ENCODE measurements around the gene FZD7. TPM values are rescaled to one million over a fixed set of nuclear protein-coding genes. Genes with fewer than 3 reads are reported as not detected.

The FZD7 gene
- total RNA-seq, 1 experiment from 2014 or later: 41.4 TPM

GRCh38 chr2:201990069-201990468 is 43.6 kb upstream of the FZD7 start:
- ChIA-PET CTCF (no interaction called here), POLR2A (no interaction called here)
- H3K9me3 Mint-ChIP-seq (ENCODE audit: unreplicated experiment): peaks cover 6% of the 10 kb centered on the region
- Histone ChIP-seq H3K4me3 (ENCODE audit: low read depth, low read length) (no peak overlapping the region), H3K4me1 (no peaks in the 10 kb centered on the region), H3K27me3 (replicated peaks; ENCODE audit: control insufficient read depth, insufficient read depth, low read length) (no peaks in the 10 kb centered on the region), H3K9me3 (no peaks in the 10 kb centered on the region), H3K36me3 (ENCODE audit: control insufficient read depth, insufficient read depth, low read length) (no peaks in the 10 kb centered on the region)
- no peak overlapping the region for H3K4me3 Mint-ChIP-seq (ENCODE audit: unreplicated experiment)
- no peak for TF ChIP-seq CTCF (IDR thresholded peaks at IDR 0.05; ENCODE audit: insufficient read depth in 1 of 2, low read depth in 1 of 2, low read length in 1 of 2, severe bottlenecking in 1 of 2, unreplicated experiment in 1 of 2)
- no peak overlapping the region for H3K27ac Mint-ChIP-seq (ENCODE audit: unreplicated experiment)
- no peak for DNase-seq
- BruUV-seq (replicated peaks): no TSS peak
- intact Hi-C loops (cut with micrococcal nuclease; ENCODE audit: unreplicated experiment): no loop called here
- H3K36me3 Mint-ChIP-seq (ENCODE audit: insufficient read depth, unreplicated experiment): peaks cover 5% of the 10 kb centered on the region
- no peaks in the 10 kb centered on the region for H3K27me3 Mint-ChIP-seq (ENCODE audit: insufficient read depth, unreplicated experiment)
- peaks cover 35% of the 10 kb centered on the region for H3K4me1 Mint-ChIP-seq (ENCODE audit: low read depth, unreplicated experiment)

GRCh38 chr2:201992960-201993359 is 40.7 kb upstream of the FZD7 start:
- Histone ChIP-seq H3K4me1 (peaks cover 26% of the 10 kb centered on the region), H3K36me3 (ENCODE audit: control insufficient read depth, insufficient read depth, low read length) (no peaks in the 10 kb centered on the region), H3K9me3 (no peaks in the 10 kb centered on the region), H3K4me3 (ENCODE audit: low read depth, low read length) (no peak overlapping the region), H3K27me3 (replicated peaks; ENCODE audit: control insufficient read depth, insufficient read depth, low read length) (no peaks in the 10 kb centered on the region)
- intact Hi-C loops (cut with micrococcal nuclease; ENCODE audit: unreplicated experiment): no loop called here
- CTCF ChIA-PET: no interaction called here
- Mint-ChIP-seq H3K36me3 (ENCODE audit: insufficient read depth, unreplicated experiment) (peaks cover 5% of the 10 kb centered on the region), H3K27ac (ENCODE audit: unreplicated experiment) (peak overlapping the region; percentile 32), H3K4me3 (ENCODE audit: unreplicated experiment) (no peak overlapping the region), H3K27me3 (ENCODE audit: insufficient read depth, unreplicated experiment) (no peaks in the 10 kb centered on the region), H3K9me3 (ENCODE audit: unreplicated experiment) (peaks cover 6% of the 10 kb centered on the region), H3K4me1 (ENCODE audit: low read depth, unreplicated experiment) (peaks cover 44% of the 10 kb centered on the region)
- DNase-seq: peak in 1 of 2 experiments; percentile 17
- no peak for TF ChIP-seq CTCF (IDR thresholded peaks at IDR 0.05; ENCODE audit: insufficient read depth in 1 of 2, low read depth in 1 of 2, low read length in 1 of 2, severe bottlenecking in 1 of 2, unreplicated experiment in 1 of 2)
- POLR2A ChIA-PET: no interaction called here
- no TSS peak for BruUV-seq (replicated peaks)

- no peak overlapping the region for H3K4me3 ChIP-seq (ENCODE audit: low read depth, low read length)
- Mint-ChIP-seq H3K4me3 (ENCODE audit: unreplicated experiment) (no peak overlapping the region), H3K4me1 (ENCODE audit: low read depth, unreplicated experiment) (peaks cover 43% of the 10 kb centered on the region), H3K27ac (ENCODE audit: unreplicated experiment) (no peak overlapping the region), H3K36me3 (ENCODE audit: insufficient read depth, unreplicated experiment) (no peaks in the 10 kb centered on the region), H3K27me3 (ENCODE audit: insufficient read depth, unreplicated experiment) (no peaks in the 10 kb centered on the region), H3K9me3 (ENCODE audit: unreplicated experiment) (peaks cover 6% of the 10 kb centered on the region)
- H3K36me3 ChIP-seq (ENCODE audit: control insufficient read depth, insufficient read depth, low read length): no peaks in the 10 kb centered on the region
- no peak for DNase-seq
- CTCF ChIA-PET: no interaction called here
- H3K27me3 ChIP-seq (replicated peaks; ENCODE audit: control insufficient read depth, insufficient read depth, low read length): no peaks in the 10 kb centered on the region
- intact Hi-C loops (cut with micrococcal nuclease; ENCODE audit: unreplicated experiment): no loop called here
- no peaks in the 10 kb centered on the region for H3K9me3 ChIP-seq
- no TSS peak for BruUV-seq (replicated peaks)
- H3K4me1 ChIP-seq: peaks cover 26% of the 10 kb centered on the region
- POLR2A ChIA-PET: no interaction called here
- TF ChIP-seq CTCF (IDR thresholded peaks at IDR 0.05; ENCODE audit: insufficient read depth in 1 of 2, low read depth in 1 of 2, low read length in 1 of 2, severe bottlenecking in 1 of 2, unreplicated experiment in 1 of 2): no peak
Observed at GRCh38 chr2:201994973-201995638, 38.5 kb upstream of the FZD7 start.

Measured in Caco-2 (cell line).